GM12865 (cell line): Measurements from ENCODE around the gene MPC1.

Experiments
- DNase-seq: peaks from one replicate; pipeline ENCODE4 v3.0.0; 2010; ENCODE audit warnings: low read depth
- H3K4me3 ChIP-seq: 2 replicates; pipeline ENCODE4 v1.5.1; 2011; ENCODE audit warnings: mild to moderate bottlenecking, low read depth, low read length, control low read depth
- TF ChIP-seq, protein P1 (sequence below): IDR thresholded peaks from 2 replicates; pipeline ENCODE4 v1.5.1; 2011; ENCODE audit warnings: low read length, control low read depth, low read depth, inconsistent platforms; ENCODE audit not compliant: insufficient read depth; ENCODE audit errors: missing control alignments

The MPC1 gene

GRCh38 chr6:166355552-166355951, 27.2 kb downstream of the MPC1 start:
- DNase-seq, result no peak
- no peak overlapping the region for H3K4me3 ChIP-seq
- TF ChIP-seq, protein P1, sequence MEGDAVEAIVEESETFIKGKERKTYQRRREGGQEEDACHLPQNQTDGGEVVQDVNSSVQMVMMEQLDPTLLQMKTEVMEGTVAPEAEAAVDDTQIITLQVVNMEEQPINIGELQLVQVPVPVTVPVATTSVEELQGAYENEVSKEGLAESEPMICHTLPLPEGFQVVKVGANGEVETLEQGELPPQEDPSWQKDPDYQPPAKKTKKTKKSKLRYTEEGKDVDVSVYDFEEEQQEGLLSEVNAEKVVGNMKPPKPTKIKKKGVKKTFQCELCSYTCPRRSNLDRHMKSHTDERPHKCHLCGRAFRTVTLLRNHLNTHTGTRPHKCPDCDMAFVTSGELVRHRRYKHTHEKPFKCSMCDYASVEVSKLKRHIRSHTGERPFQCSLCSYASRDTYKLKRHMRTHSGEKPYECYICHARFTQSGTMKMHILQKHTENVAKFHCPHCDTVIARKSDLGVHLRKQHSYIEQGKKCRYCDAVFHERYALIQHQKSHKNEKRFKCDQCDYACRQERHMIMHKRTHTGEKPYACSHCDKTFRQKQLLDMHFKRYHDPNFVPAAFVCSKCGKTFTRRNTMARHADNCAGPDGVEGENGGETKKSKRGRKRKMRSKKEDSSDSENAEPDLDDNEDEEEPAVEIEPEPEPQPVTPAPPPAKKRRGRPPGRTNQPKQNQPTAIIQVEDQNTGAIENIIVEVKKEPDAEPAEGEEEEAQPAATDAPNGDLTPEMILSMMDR, result no peak

DNA sequence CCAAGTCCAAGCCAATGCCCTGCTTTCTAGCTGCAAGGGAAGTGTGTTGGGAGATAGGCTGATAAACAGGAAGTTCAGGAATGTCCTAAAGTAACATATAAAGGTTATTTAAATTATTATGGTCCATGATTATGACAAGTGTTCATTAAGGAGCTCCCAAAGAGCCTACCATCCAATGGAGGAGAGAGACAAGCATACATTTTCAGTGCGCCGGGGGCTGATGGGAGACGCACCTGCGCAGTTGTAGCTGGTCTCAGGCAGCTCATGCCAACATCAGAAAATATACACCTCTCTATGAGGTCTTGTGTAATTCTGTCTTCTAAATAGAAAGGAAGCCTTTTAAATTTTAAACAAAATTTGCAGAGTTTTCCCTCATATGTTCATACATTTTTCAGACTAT, 27.8 kb downstream of the MPC1 start:
- no peak for DNase-seq
- no peak overlapping the region for H3K4me3 ChIP-seq
- TF ChIP-seq, protein P1, result no peak

- TF ChIP-seq, protein P1, result no peak
Measured at GRCh38 chr6:166354143-166354542, 28.6 kb downstream of the MPC1 start.

GRCh38 chr6:166353507-166353906, 29.2 kb downstream of the MPC1 start:
- H3K4me3 ChIP-seq, result no peak overlapping the region
- TF ChIP-seq, protein P1, result no peak
- no peak for DNase-seq

More at GRCh38 chr6:166354143-166354542, 28.6 kb downstream of the MPC1 start:
- no peak for DNase-seq
- no peak overlapping the region for H3K4me3 ChIP-seq

- DNase-seq, result no peak
- TF ChIP-seq, protein P1, result no peak
- no peak overlapping the region for H3K4me3 ChIP-seq
Measured at GRCh38 chr6:166352923-166353322, 29.8 kb downstream of the MPC1 start.

- peak; percentile 69 for DNase-seq
- H3K4me3 ChIP-seq, result no peak overlapping the region
- TF ChIP-seq, protein P1, result no peak
Measured at GRCh38 chr6:166351715-166352285, 30.9 kb downstream of the MPC1 start.

DNA sequence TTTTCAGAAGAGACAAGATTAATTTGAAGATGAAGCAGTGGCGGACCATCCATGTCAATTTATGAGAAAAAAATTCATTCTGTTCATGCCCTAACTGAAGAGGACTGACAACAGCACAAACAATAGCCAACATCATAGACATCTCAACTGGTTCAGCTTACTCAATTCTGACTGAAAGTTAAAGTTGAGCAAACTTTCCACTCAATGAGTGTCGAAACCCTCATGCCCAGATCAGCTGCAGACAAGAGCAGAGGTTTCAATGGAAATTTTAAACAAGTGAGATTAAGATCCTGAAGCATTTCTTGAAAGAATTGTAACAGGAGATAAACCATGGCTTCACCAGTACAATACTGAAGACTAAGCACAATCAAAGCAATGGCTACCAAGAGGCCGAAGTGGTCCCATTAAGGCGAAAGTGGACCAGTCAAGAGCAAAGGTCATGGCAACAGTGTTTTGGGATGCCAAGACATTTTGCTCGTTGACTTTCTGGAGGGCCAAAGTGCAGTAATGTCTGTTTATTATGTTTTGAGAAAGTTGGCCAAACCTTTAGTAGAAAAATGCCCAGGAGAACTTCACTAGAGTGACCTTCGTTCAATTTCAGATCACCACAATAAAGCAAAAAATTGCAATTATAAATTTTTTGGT, 34.3 kb downstream of the MPC1 start:
- no peak overlapping the region for H3K4me3 ChIP-seq
- TF ChIP-seq, protein P1, result no peak
- DNase-seq, result no peak
